Activated gamma-delta T cell treated with Interleukin-2 at 50 U/mL for 16 hours (primary cell): ENCODE data around the gene LSS.
"Not testable (repeated sequence)": the region's sequence is repeated elsewhere in the genome, so short reads cannot be mapped to it uniquely, and the experiment has no call there.

ENCODE experiments used
- DNase-seq: peaks from one replicate; pipeline ENCODE4 v3.0.0-alpha.2; 2020

LSS gene

DNA sequence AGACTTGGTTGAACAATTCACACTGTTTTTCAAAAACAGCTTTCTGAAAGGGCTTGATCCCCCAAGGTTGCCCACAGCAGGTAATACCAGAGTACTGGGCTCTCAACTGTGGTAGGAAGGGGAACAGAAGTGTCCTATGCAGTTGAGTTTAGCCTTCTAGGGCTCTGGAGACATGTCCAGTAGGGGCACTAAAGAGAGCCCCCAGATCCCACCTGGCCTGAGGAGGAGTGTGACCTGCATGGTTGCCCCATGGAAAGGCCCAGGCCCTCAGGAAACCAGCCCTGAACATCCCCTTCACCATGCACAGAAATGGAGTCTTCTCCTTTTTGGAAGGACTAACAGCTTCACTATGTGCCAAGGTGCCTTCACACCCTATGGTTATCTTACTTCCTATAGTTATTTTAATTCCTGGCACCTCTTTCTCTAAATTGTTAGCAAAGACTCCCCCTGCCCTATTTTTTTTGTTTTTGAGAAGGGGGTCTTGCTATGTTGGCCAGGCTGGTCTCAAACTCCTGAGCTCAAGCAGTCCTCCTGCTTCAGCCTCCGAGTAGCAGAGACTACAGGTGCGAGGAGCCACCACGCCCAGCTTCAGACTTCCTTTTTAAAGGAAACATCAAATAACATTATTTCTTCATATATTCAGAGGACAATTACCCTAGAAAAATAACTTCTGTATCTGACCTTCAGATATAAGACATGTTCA, 16.8 kb upstream of the LSS start:
- DNase-seq = no peak

GRCh38 chr21:46244602-46245001, 16.0 kb upstream of the LSS start:
- DNase-seq = no peak

GRCh38 chr21:46243960-46244361, 15.4 kb upstream of the LSS start:
- DNase-seq = no peak

GRCh38 chr21:46243325-46243724, 14.8 kb upstream of the LSS start:
- no peak for DNase-seq

DNA sequence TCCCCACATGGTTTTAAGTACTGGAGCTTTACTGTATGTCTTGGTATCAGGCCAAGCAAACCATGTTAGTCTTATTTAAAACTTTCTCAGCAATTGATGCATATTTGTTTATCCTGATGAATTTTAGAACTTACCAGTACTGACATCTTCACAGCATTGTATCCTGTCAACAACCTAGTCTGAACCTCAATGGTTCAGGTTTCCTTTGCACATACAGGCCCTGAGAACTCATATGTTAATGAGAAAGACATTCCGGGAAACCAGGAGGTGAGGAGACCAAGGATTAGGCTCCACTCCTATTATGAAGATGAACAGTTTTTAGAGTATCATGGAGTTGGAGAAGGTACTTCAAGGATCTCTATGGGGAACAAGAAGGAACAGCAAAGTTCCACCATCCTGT, 13.0 kb upstream of the LSS start:
- not testable (repeated sequence) for DNase-seq

- DNase-seq = no peak
Measured at GRCh38 chr21:46239817-46240325, 11.3 kb upstream of the LSS start.

GRCh38 chr21:46237474-46237873, 8.9 kb upstream of the LSS start:
- DNase-seq = no peak

- no peak for DNase-seq
Measured at GRCh38 chr21:46234436-46234950, 5.9 kb upstream of the LSS start.

DNA sequence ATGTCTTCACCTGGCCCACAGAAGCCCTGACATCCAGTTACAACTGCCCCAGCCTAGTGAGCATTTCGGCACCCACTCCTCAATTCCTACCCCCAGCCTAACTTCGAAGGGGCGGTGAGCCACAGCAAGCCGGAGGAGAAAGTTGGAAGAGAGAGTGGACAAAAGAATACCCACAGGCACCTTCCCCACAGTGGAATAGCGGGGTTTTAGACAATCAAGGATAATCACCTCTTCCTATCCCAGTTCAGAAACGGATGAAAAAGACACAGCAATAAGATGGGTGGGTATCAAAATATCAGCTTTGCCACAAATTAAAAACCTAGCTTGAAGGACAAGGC, 1.3 kb upstream of the LSS start:
- no peak for DNase-seq

DNA sequence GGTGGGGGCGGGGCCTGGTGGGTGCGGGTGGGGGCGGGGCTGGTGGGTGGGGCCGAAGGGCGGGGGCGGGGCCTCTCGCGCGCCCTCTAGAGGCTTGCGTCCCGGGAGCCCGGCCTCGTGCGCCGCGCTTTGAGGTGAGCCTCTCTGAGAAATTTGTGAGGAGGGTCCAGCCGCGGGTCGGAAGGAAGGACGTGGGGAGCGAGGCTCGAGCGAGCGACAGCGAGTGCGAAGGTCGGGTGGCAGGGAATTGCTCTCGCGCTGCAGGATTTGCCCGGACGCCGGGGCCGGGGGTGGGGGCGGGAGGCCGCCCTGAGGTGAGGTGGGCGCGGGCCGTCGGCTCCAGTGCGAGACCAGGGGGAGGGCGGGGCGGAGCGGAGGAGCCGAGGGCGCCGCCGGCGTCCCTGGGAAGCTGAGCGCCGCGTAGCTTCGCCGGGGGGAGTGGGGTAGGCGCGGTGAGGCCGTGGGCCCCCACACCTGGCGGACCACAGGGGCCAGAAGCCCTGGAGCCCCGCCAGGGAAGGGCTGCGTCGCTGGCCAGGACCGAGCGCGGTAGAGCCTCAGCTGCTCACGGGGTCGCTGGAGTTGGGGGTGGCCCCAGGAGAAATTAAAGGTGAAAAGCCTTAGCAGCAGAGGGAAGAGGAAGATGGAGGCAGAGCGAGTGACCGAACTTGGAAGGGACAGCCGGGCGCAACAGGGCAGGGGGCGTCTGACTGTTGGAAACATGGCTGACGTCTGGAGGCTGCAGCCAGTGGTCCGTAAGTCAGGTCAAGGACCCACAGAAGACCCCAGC, 754 bp upstream of the LSS start:
- DNase-seq = no peak

- DNase-seq = no peak
Measured at GRCh38 chr21:46227811-46228344, 696 bp downstream of the LSS start.

DNA sequence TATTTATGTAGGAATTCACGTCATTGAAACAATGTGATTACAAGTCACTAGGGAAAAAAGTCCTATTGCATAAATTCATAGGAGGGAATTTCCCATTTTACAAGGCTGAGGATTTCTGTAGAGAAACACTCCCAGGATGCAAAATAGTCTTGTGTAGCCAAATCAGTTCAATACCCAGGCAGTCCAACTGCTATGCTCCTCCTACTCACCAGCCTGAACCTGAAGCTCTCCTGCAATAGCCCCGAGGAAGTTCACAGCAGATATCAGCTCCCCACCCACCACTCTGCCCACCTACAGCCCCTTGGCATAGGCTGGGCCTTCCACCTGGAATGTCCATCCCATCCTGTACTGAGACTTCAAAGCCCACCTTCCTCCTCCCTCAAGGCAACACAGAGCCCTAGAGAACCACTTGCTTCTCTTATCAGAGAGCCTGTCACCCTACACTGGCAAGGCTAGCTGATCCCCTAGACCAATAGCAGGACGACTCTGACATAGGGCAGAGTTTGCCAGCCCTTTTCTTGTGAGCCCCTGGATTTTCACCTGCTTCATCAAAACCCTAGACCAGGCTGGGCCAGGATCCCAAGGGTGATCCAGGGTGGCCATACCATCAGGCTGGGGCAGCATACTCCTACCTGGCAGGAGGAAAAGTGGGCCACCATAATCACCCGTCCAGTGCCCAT, 1.5 kb downstream of the LSS start:
- no peak for DNase-seq

DNA sequence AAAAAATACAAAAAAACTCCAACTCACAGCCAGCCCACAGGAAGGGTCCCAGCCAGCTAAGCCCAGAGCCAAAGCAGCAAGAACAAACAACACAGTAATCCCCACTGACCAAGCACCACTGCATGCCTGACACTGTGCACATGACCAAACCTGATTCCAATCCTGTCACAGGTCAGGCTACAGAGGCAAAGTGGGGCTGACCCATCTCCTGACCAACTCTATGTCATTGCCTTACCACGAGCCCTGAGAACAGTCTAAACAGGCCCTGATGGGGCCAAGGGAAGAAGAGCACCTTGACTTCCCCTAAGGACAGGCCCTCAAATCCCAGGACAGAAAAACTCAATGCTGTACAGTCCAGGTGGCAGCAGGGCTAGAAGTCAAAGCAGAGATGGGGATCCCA, 2.4 kb downstream of the LSS start:
- DNase-seq = no peak

- DNase-seq = not testable (repeated sequence)
Measured at GRCh38 chr21:46223661-46224060, 4.9 kb downstream of the LSS start.

DNA sequence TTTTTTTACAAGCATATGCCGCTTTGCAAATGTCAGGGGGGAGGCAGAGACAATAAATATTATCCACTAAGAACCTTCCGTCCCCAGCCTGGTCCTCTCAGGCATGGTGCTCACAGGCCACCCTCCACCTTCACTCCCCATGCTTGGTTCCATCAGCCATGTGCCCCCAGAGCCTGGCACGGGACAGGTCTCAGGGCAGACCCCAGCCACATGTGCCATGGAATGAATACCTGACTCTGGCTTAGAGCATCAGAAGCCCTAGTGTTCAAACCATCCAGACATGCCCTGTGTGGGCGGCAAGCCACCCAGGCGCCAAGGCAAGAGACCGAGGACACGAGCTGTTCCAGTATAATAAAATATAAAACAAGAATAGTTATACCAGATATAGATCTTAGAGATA, 5.4 kb downstream of the LSS start:
- DNase-seq = no peak

- DNase-seq = no peak
Measured at GRCh38 chr21:46222436-46223116, 6.0 kb downstream of the LSS start.

DNA sequence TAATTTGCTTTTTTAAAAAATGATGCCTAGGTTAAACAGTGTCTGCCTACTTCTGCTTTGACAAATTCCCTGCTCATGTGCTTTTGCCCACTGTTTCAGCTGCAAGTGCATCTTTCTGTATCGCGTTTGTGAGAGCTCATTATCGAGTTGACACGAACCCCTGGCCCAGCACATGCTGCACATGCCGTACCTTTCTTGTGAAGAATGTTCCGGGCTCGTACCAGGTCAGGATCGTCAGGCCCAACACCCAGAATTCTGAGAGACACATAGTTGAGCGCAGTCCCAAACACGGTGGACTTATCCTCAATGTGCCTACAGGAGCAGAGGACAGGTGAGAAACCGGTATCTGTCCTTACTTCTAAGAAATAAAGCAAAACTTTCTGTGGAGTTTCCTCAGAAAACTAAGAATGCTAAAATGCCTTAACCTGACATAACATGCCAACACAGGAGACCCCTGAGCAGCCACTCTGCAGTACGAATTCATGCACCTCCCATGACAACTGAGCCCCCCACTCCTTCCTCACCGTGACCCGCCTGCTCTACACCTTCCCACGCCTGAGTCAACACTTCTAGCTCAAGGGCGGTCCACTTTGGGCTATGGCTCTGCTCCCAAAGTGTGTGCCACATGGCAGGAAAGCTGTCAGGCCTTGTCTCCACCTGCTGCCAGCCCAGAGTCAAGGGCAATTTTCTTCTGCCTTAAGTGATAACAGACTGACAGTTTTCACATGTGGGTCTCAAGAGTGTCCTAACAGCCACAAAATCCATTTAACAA, 6.7 kb downstream of the LSS start:
- no peak for DNase-seq

DNA sequence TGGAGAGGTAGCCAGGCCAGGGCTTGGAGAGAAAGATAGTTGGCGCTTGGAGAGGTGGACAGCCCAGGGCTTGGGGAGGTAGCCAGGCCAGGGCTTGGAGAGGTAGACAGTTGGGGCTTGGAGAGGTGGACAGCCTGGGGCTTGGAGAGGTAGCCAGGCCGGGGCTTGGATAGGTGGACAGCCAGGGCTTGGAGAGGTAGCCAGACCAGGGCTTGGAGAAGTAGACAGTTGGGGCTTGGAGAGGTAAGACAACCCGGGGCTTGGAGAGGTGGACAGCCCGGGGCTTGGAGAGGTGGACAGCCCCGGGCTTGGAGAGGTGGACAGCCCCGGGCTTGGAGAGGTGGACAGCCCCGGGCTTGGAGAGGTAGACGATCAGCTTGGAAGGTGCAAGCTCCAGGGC, 7.7 kb downstream of the LSS start:
- no peak for DNase-seq

DNA sequence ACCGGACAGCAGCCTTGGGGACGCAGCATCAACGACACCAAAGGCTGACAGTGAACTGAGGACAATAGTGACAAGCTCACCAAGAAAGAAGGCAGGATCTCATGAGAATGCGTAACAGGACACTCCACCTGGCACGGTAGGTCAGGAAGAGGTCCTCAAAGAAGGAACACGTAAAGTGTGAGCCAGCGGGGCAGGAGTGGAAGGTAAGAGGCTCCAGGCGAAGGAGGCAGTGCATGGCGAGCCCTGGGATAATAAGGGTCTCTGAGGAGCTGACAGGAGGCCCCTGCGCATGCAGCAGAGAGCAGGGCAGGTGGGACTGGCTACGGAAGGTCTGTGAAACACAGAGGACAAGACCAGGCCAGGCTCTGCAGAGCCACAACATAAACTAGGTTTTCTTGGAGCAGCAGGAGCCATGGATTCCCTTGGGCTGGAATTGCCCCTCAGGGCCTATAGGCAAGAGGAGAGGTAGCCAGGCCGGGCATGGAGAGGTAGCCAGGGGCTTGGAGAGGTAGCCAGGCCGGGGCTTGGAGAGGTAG, 8.2 kb downstream of the LSS start:
- DNase-seq = no peak

DNA sequence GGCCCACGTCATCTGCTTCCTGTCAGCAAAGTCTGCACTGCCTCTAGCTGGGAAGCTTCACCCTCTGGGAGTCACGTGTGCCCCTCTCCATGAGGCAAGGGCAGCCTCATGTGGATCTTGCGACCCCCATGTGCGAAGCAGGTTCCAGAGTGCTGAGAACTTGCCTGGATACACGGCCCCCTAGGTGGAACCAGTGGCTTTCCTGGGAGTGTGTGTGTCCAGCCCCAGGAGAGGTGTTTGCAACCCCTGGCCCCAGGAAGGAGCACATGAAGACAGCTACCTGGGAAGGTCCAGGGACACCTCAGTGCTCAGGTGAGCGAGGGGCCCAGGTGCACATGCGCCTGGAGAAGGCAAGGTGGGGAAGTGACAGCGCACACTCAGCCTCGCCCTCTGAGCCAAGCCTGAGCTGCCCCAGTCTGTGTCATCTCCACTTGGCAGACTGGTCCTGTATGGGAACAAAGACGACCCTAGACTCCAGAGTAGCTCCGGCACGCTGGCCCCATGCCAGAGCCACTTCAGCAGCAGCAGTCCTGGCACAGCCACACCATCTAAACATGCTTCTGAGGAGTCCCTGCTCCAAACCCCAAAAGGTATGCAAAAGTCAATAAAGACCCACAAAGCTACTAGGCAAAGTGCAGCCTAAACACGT, 8.9 kb downstream of the LSS start:
- DNase-seq = no peak

DNA sequence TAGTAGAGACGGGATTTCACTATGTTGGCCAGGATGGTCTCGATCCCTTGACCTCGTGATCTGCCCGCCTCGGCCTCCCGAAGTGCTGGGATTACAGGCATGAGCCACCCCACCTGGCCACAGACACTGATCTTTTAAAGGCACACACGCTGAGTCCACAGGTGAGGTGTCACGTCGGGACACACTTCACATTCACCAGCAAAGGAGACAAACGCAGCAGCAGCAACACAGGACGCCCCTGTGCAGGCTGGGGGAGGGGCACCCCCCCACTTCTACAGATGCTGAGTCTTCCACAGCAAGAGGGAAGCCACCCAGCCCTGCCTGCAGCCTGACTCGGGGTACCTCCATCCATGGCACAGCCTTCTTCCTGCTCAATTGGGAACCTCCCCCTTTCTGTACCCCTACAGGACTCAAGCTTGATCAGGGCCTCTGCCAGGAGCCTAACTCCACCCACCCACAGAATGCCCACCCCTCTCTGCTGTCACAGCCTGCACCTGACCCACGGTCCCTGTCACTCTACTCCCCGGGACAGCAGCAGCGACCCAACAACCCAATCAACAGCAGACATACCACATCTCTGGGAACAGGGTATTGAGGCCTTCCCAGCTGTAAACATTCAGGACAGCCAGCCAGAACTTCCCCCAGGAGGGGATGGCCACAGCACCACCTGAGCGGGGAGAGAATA, 9.5 kb downstream of the LSS start:
- DNase-seq = no peak
